GM21526 (cell line): ENCODE results near the gene MRAS.
"Not testable (repeated sequence)": the region's sequence is repeated elsewhere in the genome, so short reads cannot be mapped to it uniquely, and the experiment has no call there.

Experiments used
- ATAC-seq: cut with Tn5 transposase; IDR thresholded peaks from one replicate; pipeline ENCODE4 v1.9.1; 2021; ENCODE audit warnings: moderate library complexity; ENCODE audit not compliant: unreplicated experiment, low FRiP score

Gene MRAS

GRCh38 chr3:138365253-138365555 lies 16.8 kb downstream of the MRAS start:
- no peak for ATAC-seq

GRCh38 chr3:138366006-138366759 lies 17.8 kb downstream of the MRAS start:
- no peak for ATAC-seq

- ATAC-seq, result no peak
Measured at GRCh38 chr3:138367326-138367850, 19.0 kb downstream of the MRAS start.

GRCh38 chr3:138367911-138368310 lies 19.5 kb downstream of the MRAS start:
- no peak for ATAC-seq

- ATAC-seq, result no peak
Measured at GRCh38 chr3:138369151-138369900, 20.9 kb downstream of the MRAS start.

- no peak for ATAC-seq
Measured at GRCh38 chr3:138370321-138370720, 21.9 kb downstream of the MRAS start.

GRCh38 chr3:138371070-138371965 lies 22.9 kb downstream of the MRAS start:
- peak; percentile 100 for ATAC-seq

- ATAC-seq, result no peak
Measured at GRCh38 chr3:138373087-138373735, 24.8 kb downstream of the MRAS start.

GRCh38 chr3:138373736-138374094 lies 25.3 kb downstream of the MRAS start:
- no peak for ATAC-seq

- no peak for ATAC-seq
Measured at GRCh38 chr3:138374573-138375134, 26.3 kb downstream of the MRAS start.

GRCh38 chr3:138375447-138375846 lies 27.1 kb downstream of the MRAS start:
- ATAC-seq, result no peak

GRCh38 chr3:138376663-138377062 lies 28.3 kb downstream of the MRAS start:
- ATAC-seq, result no peak

GRCh38 chr3:138377212-138377611 lies 28.8 kb downstream of the MRAS start:
- not testable (repeated sequence) for ATAC-seq

- no peak for ATAC-seq
Measured at GRCh38 chr3:138377804-138378203, 29.4 kb downstream of the MRAS start.

- ATAC-seq, result no peak
Measured at GRCh38 chr3:138378331-138378730, 30.0 kb downstream of the MRAS start.

- no peak for ATAC-seq
Measured at GRCh38 chr3:138378990-138379389, 30.6 kb downstream of the MRAS start.

- ATAC-seq, result no peak
Measured at GRCh38 chr3:138381413-138381901, 33.1 kb downstream of the MRAS start.

GRCh38 chr3:138381950-138382715 lies 33.8 kb downstream of the MRAS start:
- ATAC-seq, result no peak
